Eye (tissue), 1 donor: ENCODE data around the gene APBA3.

Experiments
- DNase-seq: peaks from one replicate; pipeline ENCODE4 v3.0.0-alpha.2; 2015

The APBA3 gene, protein sequence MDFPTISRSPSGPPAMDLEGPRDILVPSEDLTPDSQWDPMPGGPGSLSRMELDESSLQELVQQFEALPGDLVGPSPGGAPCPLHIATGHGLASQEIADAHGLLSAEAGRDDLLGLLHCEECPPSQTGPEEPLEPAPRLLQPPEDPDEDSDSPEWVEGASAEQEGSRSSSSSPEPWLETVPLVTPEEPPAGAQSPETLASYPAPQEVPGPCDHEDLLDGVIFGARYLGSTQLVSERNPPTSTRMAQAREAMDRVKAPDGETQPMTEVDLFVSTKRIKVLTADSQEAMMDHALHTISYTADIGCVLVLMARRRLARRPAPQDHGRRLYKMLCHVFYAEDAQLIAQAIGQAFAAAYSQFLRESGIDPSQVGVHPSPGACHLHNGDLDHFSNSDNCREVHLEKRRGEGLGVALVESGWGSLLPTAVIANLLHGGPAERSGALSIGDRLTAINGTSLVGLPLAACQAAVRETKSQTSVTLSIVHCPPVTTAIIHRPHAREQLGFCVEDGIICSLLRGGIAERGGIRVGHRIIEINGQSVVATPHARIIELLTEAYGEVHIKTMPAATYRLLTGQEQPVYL

DNA sequence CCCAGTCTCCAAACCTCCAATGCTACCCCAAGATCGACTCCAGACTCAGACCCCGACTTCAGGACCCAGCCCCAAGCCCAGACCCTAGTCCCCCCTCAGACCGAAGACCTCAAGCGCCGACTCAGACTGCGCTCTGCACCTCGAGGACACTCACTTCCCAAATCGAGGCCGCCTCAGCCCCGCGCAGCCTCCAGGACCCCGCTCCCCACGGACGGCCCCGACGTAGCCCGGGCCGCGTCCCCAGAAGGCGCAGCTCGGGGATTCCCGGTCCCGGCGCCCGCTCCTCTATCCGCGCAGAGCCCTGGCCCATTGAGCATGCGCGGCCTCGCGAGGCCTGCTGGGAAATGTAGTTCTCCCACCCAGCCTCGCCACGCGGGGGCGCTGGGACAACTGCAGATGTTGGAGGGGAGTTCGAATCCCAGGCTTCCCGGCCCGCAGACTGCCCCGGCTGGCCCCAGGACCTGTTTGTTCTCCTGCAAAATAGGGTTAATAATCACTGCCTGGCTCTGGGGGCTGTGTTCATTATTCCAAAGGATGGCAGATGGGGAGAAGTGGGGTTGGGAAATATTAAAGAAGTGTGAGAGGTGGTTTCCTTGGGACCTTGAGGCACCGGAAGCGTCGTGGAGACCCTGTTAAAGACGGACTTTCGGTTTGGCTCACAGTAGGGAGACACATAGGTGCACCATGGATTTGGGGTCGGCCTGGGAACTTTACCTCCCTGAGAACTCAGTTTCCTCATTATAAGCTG lies at the start of gene APBA3:
Gene APBA3, minus strand, starts transcription at position 311 of the 748 bp plus-strand sequence. CDS start 1,428 bp downstream, outside the sequence.
- DNase-seq = peak; percentile 95

DNA sequence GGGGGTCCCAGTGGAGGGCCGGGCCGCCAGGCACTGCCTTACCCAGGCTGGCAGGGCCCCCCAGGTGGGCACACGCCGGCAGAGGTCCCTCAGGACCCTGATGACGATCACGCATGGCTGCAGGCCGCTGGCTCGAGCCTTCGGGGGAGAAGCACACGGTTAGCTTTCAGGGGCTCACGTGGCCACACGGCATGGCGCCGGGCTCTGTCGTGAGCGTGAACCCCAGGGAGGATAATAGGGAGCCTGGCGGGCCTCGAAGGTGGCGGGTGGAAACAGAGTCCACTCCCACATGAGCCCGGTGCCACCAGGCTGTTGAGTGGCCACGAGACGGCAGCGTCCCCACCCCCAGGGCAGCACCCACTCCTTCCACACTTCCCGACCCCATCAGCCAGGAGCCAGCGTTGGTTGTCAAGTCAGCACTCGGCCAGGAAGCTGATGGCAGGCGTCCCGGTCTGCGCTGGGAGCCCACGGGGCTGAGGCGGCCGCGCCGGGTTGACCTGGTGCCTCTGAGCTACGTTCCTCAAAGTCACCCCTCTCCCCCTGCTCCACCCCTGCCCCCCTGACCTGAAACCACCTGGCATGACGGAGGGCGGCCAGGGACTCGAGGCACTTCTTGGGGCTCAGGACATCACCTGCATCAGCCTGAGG lies 49.3 kb upstream of the APBA3 start:
- DNase-seq = no peak

DNA sequence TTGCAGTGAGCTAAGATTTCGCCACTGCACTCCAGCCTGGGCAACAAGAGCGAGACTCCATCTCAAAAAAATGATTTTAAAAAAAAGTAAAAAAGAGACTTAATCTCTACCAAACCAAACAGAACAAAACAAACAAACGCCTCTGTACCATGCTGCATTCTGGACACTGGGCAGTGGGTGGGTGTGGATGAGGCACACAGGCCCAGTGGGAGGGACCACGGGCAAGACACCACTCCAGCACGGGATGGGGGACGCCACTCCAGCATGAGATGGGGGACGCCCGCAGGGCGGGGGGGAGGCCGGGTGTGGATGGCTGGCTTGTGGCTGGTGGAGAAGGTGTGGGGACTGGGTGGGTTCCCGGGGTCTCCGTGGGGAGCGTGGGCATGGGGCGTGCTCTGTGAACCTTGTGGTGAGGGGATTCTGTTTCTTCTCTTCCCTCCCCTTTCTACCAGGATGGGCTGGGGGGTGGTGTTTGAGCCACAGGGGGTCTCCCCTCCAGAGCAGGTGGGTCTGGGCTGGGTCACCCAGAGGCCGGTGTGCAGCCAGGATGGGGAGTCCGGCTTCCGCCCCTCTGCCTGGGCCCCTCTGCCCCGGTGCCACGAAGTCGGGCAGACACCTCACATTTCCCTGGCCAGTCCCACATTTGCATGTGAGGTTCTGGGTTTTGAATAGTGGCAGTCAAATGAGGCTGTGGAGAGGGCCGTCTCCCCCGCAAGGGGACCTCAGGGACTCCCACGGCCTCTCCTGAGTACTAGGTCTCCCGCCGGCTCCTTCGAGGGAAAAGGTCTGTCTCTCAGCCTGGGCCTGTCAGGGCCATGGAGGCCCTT lies 48.6 kb upstream of the APBA3 start:
- DNase-seq = no peak

DNA sequence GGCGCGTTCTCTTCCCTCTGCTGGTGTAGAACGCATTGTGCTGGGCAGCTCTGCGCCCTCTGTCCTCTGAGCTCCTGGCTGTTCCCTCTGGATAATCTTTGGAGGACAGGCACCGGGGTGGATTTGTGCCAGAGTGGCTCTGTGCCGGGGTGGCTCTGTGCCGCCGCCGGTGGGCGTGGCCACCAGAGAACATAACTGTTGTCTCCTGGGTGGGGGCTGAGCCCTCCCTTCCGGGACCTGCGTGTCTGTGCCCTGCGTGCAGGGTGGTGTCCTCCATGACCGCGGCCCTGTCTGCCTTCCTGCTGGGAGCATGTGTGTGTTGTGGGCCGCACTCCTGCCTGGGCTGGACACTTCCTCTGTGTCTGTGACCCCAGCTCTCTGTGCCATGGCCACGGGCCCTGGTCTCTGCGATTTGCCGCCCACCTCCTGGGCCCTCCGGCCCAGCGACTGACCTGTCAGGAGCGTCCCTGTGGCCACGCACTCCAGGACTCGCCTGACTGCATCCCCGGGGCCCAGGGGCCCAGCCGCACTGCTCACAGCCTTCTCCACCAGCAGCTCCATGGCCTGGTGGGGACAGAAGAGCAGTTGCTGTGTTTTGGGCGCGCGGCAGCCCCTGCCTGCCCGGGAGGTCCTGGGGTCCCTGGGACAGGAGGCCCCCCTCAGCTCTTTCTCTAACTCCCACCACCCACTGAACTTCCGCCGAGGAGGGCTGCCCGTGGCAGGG lies 47.1 kb upstream of the APBA3 start:
- no peak for DNase-seq

DNA sequence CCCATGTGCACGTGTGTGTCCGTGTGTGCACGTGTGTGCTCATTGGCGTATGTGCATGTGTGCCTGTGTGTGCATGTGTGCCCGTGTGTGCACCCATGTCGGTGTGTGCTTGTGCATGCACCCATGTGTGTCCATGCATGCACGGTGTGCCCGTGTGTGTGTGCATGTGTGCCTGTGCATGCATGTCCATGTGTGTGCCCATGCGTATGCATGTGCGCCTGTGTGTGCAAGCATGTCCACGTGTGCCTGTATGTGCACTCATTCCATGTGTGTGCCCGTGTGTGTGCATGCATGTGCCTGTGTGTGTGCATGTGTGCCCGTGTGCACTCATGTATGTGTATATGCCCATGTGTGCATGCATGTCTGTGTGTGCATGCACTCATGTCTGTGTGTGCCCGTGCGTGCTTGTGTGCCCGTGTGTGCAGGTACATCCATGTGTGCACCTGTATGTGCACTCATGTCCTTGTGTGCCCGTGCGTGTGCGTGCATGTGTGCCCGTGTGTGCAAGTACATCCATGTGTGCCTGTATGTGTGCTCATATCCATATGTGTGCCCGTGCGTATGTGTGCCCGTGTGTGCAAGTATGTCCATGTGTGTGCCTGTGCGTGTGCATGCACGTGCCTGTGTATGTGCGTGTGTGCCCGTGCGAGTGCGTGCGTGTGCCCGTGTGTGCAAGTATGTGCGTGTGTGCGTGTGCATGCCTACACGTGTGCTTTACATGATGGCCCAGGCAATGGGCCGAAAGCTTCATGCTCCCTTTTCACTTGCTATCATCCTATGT lies 46.3 kb upstream of the APBA3 start:
- no peak for DNase-seq

DNA sequence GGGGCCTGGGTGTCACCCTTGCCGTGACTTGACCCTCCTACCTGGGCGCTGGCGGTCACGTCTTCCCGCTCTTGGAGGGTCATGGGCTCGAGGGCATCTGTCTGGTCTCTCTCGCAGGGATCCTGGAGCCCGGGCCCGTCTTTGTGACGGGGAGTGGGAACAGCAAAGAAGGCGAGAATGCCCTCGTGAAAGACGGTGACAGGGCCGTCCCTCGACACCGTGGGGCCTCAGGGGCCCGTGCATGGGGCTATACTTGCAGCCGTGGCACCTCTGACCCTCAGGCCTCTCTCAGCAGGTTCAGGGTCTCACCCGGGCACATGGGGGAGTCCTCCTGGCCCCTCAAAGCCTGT lies 45.6 kb upstream of the APBA3 start:
- no peak for DNase-seq

DNA sequence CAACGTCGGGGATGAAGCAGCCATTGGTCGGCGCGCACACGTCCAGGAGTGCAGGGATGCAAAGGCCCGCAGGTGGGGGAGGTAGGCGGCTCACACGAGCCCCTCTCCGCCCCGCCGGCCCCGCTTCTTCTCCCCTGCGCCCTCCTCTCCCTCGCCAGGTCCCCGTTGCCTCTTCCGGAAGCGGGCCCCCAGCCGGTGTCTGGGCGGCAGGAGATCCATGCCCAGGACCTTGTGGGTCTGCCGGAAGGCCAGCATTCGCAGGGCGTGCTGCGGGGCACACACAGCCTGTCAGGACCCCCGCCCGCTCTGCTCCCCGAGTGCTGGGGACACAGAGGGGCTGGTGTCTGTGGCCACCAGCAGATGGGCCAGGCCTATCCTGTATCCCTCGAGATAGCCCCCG lies 44.4 kb upstream of the APBA3 start:
- DNase-seq = no peak

DNA sequence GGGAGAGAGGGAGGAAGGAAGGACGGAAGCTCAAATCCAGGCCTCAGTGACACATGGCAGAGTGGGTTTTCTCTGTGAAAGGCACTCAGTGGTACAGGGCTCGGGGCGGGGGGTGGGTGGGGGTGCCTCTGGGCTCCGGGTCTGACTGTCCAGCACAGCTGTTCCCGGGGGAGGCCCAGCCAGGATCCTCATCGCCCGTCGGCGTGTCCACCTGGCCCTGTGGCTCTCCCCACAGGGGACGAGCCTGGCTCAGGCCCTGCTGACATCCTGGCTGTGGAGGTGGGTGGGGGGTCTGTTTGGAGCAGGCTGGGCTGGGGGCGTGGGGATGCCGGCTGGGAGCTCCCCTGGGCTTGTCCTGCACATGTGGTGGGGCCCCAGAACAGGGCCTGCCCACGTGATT lies 42.9 kb upstream of the APBA3 start:
- DNase-seq = no peak

DNA sequence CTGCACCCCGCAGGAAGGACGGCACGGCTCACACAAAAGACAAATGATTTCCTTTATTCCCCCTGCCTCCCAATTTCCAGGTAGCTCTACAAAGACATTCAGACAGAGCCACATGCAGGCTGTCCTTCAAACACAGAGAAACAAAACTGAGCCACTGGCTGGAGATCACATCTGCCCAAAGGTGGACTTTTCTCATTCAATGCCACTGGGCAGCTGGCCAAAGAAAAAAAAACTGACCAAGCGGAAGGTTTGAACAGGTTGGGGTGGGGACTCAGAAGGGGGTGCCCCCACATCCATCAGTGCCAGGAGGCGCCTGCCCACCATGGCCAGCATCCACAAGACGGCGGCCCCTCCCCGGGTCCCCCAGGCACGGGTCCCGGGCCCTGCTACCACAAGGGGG lies 42.5 kb upstream of the APBA3 start:
- no peak for DNase-seq

DNA sequence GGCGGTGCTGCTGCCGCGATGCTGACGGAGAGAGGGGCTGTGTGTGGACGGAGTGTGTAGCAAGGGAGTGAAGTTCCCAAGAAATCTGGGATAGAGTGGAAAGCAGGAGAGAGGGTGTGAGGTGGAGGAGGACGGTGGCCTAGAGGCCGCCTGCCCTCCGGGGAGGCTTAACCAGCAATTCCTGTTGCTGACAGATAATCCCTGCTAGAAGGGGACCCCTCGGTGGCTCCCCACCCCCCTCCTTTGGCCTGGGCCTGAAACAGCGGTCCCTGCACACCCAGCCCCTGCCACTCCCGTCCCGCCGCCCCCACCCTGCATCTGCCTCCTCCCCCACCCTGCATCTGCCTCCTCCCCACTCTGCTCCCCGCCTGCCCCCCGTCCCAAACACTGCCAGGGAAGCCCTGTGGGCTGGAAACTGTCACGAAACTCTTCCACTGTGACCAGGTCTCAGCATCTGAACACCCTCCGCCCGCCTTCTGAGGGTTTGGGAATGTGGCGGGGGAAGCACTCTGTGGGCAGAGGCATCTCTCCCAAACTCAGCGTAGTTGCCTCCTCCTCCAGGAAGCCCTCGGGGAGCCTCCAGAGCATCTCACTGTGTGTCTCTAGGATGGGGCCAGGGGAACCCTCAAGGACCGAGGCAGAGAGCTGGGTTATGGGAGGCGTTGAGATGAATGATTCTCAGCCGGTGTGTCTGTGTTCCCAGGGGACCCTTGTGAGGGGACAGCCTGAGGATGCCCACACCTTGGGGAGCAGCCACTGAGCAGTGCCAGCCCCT lies 41.8 kb upstream of the APBA3 start:
- DNase-seq = no peak

DNA sequence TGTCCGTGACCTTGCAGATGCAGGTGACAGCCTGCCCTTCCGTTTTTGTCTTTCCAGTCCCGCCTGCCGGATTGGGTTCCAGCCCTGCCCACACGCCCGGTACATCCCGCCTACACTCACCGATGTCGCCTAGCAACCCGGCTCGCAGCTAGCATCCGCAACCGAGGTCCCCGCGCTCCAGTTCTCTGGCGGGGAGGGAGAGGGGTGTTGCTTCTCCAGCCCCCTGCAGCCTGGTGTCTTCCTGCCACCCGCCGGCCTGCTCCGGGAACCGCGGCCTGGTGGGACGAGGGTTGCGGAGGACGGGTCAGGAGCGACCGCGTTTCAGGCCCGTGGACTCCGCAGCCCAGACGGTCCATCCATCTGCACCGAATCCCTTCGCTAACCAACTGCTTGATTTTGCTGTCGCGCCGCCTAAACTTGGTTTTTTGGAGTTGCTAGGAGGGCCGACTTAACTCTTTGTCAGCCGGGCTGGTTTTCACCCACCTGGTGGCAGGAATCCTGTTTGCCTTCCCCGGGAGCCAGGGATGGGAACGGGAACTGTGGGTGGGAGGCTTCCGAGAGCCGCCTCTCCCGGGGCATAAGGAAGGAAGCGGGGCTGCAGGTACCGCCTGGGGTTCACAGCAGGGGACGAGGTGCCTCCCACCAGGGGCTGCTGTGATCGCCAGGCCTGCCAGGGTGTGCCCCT lies 40.1 kb upstream of the APBA3 start:
- DNase-seq = peak; percentile 75

DNA sequence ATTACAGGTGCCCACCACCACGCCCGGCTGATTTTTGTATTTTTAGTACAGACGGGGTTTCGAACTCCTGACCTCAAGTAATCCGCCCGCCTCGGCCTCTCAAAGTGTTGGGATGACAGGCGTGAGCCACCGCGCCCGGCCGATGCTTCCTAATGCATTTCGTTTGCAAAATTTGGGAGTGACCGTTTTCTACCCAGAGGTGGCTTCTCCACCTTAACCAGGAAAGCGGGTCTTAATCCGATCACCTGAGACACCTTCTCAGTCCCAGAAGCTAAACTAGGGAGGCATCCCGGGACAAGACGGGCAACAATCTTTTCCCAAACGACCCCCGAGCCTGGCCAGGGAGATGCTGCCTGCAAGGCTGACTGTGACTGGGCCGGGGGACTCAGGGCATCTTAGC lies 39.5 kb upstream of the APBA3 start:
- no peak for DNase-seq

DNA sequence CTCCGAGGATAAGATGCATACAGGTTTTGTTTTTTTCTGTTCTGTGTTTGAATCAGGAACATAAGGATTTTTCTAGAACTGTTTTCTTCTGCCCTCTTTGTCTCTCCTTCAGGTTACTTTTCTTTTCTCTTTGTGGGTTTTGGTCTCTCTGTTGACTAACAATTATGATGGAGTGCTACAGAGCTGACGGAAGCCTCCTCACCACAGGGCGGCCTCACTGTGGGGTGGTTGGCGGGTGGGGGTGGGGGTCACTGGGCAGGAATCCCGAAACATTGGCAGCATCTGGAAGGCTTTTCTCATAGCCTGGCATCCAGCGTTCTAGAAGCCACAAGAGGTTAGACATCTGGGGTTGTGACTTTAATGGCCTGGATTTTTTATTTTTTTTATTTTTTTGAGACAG lies 36.6 kb upstream of the APBA3 start:
- no peak for DNase-seq

DNA sequence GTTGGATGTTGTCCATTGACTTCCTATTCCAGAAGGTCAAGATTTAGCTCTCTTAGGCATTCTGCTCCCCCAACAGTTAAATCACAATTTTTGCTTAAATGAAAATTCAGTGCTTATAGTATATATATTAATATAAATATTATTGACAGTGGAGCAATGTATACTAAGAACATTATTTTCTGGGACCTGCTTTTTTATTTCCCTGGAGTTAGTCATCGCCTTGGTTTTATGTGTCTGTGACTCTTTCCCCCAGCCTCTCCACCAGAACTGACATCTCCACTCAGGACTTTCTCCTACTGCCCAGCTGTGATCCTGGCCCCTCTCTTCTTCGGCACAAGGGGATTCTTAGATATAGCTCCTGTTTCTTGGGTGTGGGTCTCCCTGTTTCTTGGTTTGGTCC lies 34.9 kb upstream of the APBA3 start:
- no peak for DNase-seq

DNA sequence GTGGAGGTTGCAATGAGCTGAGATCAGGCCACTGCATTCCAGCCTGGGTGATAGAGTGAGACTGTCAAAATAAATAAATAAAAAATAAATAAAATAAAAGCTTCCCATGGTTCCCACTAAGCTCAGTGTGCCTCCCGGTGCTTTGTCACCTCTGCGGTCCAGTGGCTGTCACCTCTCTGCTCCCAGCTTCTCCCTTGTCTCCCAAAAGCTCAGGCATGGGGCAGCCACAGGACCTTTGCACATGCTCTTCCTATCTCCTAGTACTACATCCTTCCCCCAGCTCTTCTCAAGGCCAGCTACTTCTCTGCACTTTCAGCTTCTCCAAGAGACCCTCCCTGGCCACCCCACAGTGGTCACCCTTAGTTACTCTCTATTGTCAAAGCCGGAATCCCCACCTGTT lies 32.3 kb upstream of the APBA3 start:
- DNase-seq = no peak

DNA sequence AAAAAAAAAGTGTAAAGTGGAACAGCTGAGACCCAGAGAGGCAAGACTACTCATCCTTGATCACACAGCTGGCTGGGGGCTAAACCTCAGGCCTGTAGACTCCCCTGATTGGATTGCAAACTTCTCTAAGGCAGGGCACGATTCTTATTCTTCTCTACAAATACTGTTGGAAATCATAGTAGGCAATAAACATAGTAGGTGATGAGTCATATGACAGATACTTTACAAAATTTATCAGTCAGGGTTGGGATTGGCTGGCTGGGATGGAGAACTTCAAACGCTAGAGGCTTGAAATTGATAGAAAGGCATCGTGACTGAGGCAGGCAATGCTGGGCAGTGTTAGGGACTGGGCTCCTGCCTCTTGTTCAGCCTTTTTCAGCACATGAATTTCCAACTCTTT lies 30.6 kb upstream of the APBA3 start:
- no peak for DNase-seq

DNA sequence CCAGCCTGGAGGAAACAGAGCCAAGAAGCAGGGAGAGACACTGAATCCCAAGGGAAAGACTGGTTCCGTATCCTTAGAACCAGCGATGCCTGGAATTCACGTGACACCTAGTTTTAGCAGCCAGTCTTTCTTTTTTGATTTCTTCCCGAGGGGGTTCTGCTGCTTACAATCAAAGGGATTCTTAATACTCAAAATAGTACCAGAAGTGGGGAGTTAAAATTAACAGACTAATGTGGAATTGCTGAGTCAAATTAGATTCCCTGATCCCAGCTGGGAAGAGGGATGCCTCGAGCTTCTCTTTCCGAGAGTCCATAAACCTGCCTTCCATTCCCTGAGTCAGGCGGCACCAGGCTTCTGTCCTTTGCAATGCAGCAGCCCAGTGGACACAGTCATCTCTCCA lies 29.4 kb upstream of the APBA3 start:
- no peak for DNase-seq

DNA sequence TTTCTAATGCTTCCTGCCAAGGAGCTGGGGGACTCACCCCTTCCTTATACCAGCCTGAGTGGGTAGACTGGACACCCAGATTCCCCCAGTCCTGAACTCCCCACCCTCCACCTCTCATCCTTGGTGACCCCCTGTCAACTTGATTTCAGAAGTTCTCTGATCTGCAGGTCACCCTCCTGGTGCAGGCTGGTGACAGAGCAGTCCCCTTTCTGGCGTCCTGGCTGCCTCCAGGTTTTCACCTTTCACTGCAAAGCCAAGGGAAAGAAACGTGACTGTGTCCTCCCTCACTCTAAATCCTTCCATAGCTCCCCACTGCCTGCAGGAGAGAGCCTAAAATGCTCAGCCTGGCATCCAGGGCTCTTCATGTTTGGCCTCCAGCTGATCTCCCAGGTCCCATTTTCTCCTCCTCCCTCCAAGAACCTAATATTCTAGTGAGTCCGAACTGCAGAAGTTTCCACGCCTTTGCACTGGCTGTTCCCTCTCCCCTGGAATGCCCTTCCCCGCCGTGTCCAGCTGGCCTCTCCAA lies 28.8 kb upstream of the APBA3 start:
- DNase-seq = no peak

DNA sequence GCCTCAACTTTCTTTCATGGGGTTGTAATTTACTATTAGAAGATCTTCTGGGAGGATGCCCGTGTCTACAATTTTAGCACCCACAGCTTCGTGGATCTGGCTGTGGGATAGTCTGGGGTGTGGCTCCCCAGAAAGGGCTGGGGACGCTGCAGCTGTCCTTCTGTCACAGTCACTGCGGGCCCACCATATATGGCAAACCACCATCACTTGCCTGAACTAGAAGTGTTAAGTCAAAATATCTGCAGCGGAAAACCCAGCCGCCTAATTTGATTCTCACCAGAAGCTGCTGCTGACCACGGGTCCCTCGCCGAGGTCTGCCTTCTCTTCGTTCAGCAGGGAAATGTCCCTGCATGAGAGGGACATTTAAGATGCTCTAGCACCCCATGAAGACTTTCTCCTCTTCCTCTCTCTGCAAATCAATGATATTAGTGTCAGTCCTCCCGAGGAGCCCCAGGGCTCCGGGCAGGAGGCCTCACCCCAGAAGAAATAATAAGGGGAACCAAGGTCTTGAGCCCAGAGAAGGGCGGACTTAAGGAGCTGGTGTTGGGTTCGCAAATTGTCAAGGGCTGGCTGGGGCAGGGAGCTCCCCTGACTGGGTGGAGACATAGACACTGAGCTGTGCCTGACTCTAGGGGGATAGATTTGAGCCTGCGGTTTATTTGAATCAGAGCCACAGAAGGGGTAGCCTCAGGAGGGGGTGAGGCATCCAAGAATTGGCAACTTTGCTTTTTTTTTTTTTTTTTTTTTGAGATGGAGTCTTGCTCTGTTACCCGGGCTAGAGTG lies 27.7 kb upstream of the APBA3 start:
- no peak for DNase-seq
